Neural progenitor cell (in vitro differentiated cells): ENCODE measurements around the gene CENPX. TPM values are rescaled to one million over a fixed set of nuclear protein-coding genes. Genes with fewer than 3 reads are reported as not detected.

Experiments used
- DNase-seq: peaks from one replicate; pipeline ENCODE4 v3.0.0-alpha.2; 2016; ENCODE audit warnings: low spot score
- H2AFZ ChIP-seq: fragments of 200-600 bp; sonication (generic); replicated peaks from 2 replicates; pipeline ENCODE4 v1.6.1; 2016; ENCODE audit warnings: antibody characterized with exemption
- H3F3A ChIP-seq: fragments of 200-600 bp; sonication (generic); 2 replicates; pipeline ENCODE4 v1.6.1; 2016; ENCODE audit warnings: antibody characterized with exemption, low read depth
- H3K27ac ChIP-seq: fragments of 200-600 bp; sonication (generic); 2 replicates; pipeline ENCODE4 v1.5.1; 2016; ENCODE audit warnings: mild to moderate bottlenecking
- H3K27me3 ChIP-seq: fragments of 200-600 bp; sonication (generic); 2 replicates; pipeline ENCODE4 v1.6.1; 2016; ENCODE audit warnings: mild to moderate bottlenecking, moderate library complexity
- H3K36me3 ChIP-seq: fragments of 200-600 bp; sonication (generic); 2 replicates; pipeline ENCODE4 v1.5.1; 2016
- H3K4me1 ChIP-seq: fragments of 200-600 bp; sonication (generic); 2 replicates; pipeline ENCODE4 v1.6.1; 2016; ENCODE audit warnings: mixed run types
- H3K4me2 ChIP-seq: fragments of 200-600 bp; sonication (generic); 2 replicates; pipeline ENCODE4 v1.6.1; 2016
- H3K4me3 ChIP-seq: fragments of 200-600 bp; sonication (generic); 2 replicates; pipeline ENCODE4 v1.5.1; 2016
- H3K79me2 ChIP-seq: fragments of 200-600 bp; sonication (generic); 2 replicates; pipeline ENCODE4 v1.6.1; 2016; ENCODE audit warnings: low read depth
- H3K9ac ChIP-seq: fragments of 200-600 bp; sonication (generic); 2 replicates; pipeline ENCODE4 v1.6.1; 2016
- H3K9me3 ChIP-seq: fragments of 200-600 bp; sonication (generic); 2 replicates; pipeline ENCODE4 v1.5.1; 2016; ENCODE audit warnings: low read depth
- H4K20me1 ChIP-seq: fragments of 200-600 bp; sonication (generic); 2 replicates; pipeline ENCODE4 v1.6.1; 2016; ENCODE audit warnings: low read depth
- H3K27ac Mint-ChIP-seq: 3 replicates; pipeline ENCODE4 v1.8.0; 2021; ENCODE audit warnings: mixed read lengths
- H3K27me3 Mint-ChIP-seq: 2 replicates; pipeline ENCODE4 v1.8.0; 2022; ENCODE audit warnings: low read depth, mild to moderate bottlenecking, inconsistent platforms, moderate library complexity, mixed read lengths; ENCODE audit not compliant: insufficient read depth
- H3K36me3 Mint-ChIP-seq: 3 replicates; pipeline ENCODE4 v1.8.0; 2021; ENCODE audit warnings: mixed read lengths
- H3K4me1 Mint-ChIP-seq: 3 replicates; pipeline ENCODE4 v1.8.0; 2021; ENCODE audit warnings: mixed read lengths
- H3K4me3 Mint-ChIP-seq: 3 replicates; pipeline ENCODE4 v1.8.0; 2021; ENCODE audit warnings: mild to moderate bottlenecking, moderate library complexity, mixed read lengths
- H3K9me3 Mint-ChIP-seq: 3 replicates; pipeline ENCODE4 v1.8.0; 2020; ENCODE audit warnings: mixed read lengths
- EZH2 ChIP-seq: fragments of 200-600 bp; sonication (generic); IDR thresholded peaks from 2 replicates; pipeline ENCODE4 v1.6.1; 2017; ENCODE audit warnings: antibody characterized with exemption, mild to moderate bottlenecking, moderate library complexity
- EZH2phosphoT487 ChIP-seq: fragments of 200-600 bp; sonication (generic); IDR thresholded peaks from 2 replicates; pipeline ENCODE4 v1.6.1; 2017; ENCODE audit warnings: antibody characterized with exemption
- total RNA-seq: library from RNA; depleted of rRNA; stranded (reverse); fragments of >200 nt; gene quantifications from 2 replicates; pipeline ENCODE4 v1.2.3, GENCODE V29; 2015; ENCODE audit warnings: low replicate concordance
- TF ChIP-seq, protein P1 (sequence below): fragments of 200-600 bp; sonication (generic); IDR thresholded peaks from 2 replicates; pipeline ENCODE4 v1.5.1; 2017; ENCODE audit warnings: antibody characterized with exemption, mild to moderate bottlenecking

The CENPX gene
- total RNA-seq, 1 donor from 2014 or later: 53.0 TPM

DNA sequence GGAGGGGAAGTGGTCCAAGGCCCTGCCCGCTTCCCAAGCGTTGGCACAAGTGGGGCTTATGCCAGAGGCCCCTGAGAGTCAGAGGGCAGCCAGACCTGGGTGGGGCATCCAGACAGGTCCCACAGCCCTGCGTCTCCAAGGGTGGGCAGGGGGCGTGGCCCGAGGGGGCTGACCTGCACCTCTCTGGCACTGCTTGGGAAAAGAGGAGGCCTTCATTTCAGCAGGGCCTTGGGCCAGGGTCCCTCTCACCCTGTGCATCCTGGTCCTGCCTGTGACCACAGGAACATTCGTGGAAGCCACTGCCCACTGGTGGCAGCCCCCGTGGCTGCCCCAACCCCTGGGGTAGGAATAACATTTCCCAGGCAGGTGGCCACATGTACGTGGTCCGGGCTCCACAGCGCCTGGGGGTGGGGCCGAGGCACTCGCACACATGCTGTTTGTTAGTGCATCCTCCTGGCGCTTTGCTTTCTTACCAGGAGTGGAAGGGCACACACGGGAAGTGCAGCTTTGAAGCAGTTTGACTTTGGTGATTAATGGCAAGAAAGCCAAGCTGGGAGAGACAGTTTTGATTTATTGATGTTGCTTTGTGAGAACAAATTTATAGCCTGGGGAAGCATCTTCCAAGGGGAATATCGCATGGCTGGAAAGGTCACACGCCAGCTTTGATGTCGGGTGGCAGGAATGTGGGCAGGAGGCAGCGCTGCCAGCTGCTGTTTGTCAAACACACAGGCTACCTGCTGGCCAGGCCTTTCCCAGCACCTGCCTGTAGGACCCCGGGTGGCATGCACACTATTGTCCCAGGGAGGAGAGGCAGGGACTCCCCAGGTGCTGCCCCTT, 4.3 kb downstream of the CENPX start:
- Histone ChIP-seq H2AFZ (no peak overlapping the region), H3K27ac (no peak overlapping the region), H4K20me1 (peaks cover 29% of the 10 kb centered on the region), H3K4me2 (no peak overlapping the region), H3K27me3 (no peaks in the 10 kb centered on the region), H3K79me2 (peaks cover 15% of the 10 kb centered on the region), H3K9me3 (no peaks in the 10 kb centered on the region), H3F3A (peaks cover 15% of the 10 kb centered on the region), H3K36me3 (no peaks in the 10 kb centered on the region), H3K4me3 (no peak overlapping the region), H3K9ac (no peak overlapping the region), H3K4me1 (peaks cover 6% of the 10 kb centered on the region)
- TF ChIP-seq, protein P1, sequence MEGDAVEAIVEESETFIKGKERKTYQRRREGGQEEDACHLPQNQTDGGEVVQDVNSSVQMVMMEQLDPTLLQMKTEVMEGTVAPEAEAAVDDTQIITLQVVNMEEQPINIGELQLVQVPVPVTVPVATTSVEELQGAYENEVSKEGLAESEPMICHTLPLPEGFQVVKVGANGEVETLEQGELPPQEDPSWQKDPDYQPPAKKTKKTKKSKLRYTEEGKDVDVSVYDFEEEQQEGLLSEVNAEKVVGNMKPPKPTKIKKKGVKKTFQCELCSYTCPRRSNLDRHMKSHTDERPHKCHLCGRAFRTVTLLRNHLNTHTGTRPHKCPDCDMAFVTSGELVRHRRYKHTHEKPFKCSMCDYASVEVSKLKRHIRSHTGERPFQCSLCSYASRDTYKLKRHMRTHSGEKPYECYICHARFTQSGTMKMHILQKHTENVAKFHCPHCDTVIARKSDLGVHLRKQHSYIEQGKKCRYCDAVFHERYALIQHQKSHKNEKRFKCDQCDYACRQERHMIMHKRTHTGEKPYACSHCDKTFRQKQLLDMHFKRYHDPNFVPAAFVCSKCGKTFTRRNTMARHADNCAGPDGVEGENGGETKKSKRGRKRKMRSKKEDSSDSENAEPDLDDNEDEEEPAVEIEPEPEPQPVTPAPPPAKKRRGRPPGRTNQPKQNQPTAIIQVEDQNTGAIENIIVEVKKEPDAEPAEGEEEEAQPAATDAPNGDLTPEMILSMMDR: no peak
- TF ChIP-seq EZH2phosphoT487: no peak
- TF ChIP-seq EZH2: no peak
- Mint-ChIP-seq H3K27ac (no peak overlapping the region), H3K36me3 (no peaks in the 10 kb centered on the region), H3K4me3 (peak overlapping the region; percentile 60), H3K4me1 (peaks cover 8% of the 10 kb centered on the region), H3K27me3 (peaks cover 3% of the 10 kb centered on the region), H3K9me3 (no peaks in the 10 kb centered on the region)
- DNase-seq: no peak

DNA sequence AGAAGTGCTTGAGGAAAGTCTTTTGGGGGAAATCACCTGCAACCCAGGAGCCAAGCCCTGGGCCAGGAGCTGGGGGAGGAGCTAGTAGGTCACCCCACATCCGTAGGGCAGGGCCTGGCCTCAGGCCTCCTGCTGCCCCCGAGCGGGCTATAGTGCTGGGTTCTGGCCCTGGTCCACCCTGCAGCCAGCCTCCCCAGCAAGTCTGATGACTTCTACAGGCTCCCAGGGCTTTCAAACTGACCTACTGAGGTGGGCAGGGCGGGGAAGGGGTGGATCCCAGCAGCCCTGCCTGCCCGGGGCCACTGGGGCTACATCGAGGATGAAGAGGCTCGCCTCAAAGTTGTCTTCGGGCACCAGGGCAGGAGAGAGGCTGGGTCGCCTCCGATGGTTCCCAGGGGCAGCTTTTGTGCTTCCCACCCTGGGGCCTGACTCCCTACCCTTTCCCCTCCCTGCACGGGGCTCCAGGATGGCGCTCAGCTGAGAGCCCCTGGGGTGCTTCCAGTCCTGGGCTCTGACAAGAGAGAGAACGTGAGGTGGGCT, 5.0 kb downstream of the CENPX start:
- Histone ChIP-seq H3K79me2 (peaks cover 15% of the 10 kb centered on the region), H4K20me1 (peaks cover 29% of the 10 kb centered on the region), H3K36me3 (no peaks in the 10 kb centered on the region), H2AFZ (no peak overlapping the region), H3K4me1 (peaks cover 6% of the 10 kb centered on the region), H3F3A (peaks cover 15% of the 10 kb centered on the region), H3K9me3 (no peaks in the 10 kb centered on the region), H3K4me3 (no peak overlapping the region), H3K4me2 (no peak overlapping the region), H3K27me3 (no peaks in the 10 kb centered on the region), H3K27ac (peak overlapping the region; percentile 29), H3K9ac (no peak overlapping the region)
- peaks cover 11% of the 10 kb centered on the region for H3K4me1 Mint-ChIP-seq
- H3K36me3 Mint-ChIP-seq: no peaks in the 10 kb centered on the region
- no peak for DNase-seq
- TF ChIP-seq EZH2 (no peak), EZH2phosphoT487 (no peak)
- TF ChIP-seq, protein P1: no peak
- no peak overlapping the region for H3K4me3 Mint-ChIP-seq
- no peak overlapping the region for H3K27ac Mint-ChIP-seq
- no peaks in the 10 kb centered on the region for H3K9me3 Mint-ChIP-seq
- peaks cover 3% of the 10 kb centered on the region for H3K27me3 Mint-ChIP-seq

DNA sequence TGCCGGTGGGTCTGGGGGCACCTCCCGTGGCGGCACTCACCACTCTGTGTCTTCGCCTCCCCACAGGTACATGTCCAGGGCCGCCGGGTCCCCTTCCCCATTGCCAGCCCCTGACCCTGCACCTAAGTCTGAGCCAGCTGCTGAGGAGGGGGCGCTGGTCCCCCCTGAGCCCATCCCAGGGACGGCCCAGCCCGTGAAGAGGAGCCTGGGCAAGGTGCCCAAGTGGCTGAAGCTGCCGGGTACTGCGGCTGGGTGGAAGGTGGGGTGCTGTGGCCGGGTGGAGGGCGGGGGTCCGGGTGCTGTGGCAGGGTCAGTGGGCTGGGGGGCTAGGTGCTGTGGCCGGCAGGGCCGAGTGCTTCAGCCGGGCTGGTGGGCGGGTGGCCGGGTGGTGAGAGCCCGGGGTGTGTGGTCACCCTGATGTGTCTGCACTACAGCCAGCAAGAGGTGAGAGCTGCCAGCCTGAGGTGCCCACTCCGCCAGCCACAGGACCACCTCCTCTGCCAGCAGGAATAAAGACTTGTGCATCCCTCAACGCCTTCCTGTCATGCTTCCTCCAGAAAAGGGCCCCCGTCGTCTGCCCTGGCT, 5.7 kb downstream of the CENPX start:
- Histone ChIP-seq H3K27ac (peak overlapping the region; percentile 29), H3K36me3 (no peaks in the 10 kb centered on the region), H3K4me1 (peaks cover 5% of the 10 kb centered on the region), H3K27me3 (no peaks in the 10 kb centered on the region), H3K79me2 (peaks cover 10% of the 10 kb centered on the region), H4K20me1 (peaks cover 25% of the 10 kb centered on the region), H3K9ac (no peak overlapping the region), H3K9me3 (no peaks in the 10 kb centered on the region), H3F3A (peaks cover 15% of the 10 kb centered on the region), H3K4me3 (no peak overlapping the region), H3K4me2 (no peak overlapping the region), H2AFZ (no peak overlapping the region)
- DNase-seq: no peak
- TF ChIP-seq EZH2phosphoT487: no peak
- TF ChIP-seq, protein P1: no peak
- TF ChIP-seq EZH2: no peak
- Mint-ChIP-seq H3K4me1 (peaks cover 9% of the 10 kb centered on the region), H3K4me3 (no peak overlapping the region), H3K27ac (no peak overlapping the region), H3K9me3 (no peaks in the 10 kb centered on the region), H3K27me3 (peaks cover 3% of the 10 kb centered on the region), H3K36me3 (no peaks in the 10 kb centered on the region)
